AML-193 (cell line): ENCODE results near the gene SNX9.
"Not testable (repeated sequence)": the region's sequence is repeated elsewhere in the genome, so short reads cannot be mapped to it uniquely, and the experiment has no call there.

Experiments
- DNase-seq, 2 experiments: peaks; one replicate each; lab custom pipeline; 2025; lab: John Stamatoyannopoulos, UW

Gene SNX9

GRCh38 chr6:157885211-157885788 lies 62.3 kb downstream of the SNX9 start:
- no peak for DNase-seq

DNA sequence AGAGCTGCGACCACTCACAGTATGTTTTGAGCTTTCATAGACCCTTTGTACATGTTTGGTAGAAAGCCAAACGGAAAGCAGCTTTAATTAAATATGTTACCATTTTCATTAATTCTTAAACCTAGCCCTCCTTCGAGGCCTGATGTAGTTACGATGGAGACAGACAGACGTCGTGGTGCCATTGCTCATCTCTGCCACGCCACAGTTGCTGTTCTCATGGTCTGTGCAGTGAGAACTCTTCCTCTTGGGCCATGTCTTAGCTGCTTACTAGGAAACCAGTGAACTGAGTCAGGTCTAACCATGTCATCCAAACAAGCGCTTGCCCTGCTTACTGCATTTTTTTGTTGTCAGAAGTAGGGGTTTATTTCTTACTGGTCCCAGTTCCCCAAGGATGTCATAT lies 62.8 kb downstream of the SNX9 start:
- no peak for DNase-seq

- no peak for DNase-seq
These were observed 64.8 kb downstream of the SNX9 start for GRCh38 chr6:157887892-157888291.

- DNase-seq = peak; percentile 55 to 57
These were observed 68.7 kb downstream of the SNX9 start for GRCh38 chr6:157891544-157892362.

GRCh38 chr6:157892363-157892877 lies 69.4 kb downstream of the SNX9 start:
- no peak for DNase-seq

GRCh38 chr6:157893238-157893637 lies 70.2 kb downstream of the SNX9 start:
- DNase-seq = no peak

DNA sequence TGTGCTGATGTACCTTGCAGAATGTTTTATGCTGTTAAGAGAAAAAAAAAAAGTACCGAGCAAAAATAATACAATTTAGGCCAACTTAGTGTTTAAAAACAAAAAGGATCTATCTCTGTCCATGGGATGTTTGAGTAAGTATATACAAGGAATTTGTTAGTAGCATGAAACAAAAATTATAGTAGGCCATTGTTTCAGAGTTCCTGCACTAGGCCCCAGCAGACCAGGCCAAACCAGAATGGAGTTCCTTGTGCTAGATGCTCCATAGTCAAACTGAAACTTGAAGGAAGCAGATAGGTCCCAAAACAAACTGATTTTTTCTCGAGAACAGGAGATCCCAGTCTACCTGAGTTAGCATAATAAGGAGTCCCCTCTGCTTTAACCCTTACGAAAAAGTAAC lies 72.5 kb downstream of the SNX9 start:
- no peak for DNase-seq

- no peak for DNase-seq
These were observed 73.9 kb downstream of the SNX9 start for GRCh38 chr6:157896932-157897331.

GRCh38 chr6:157898169-157898568 lies 75.1 kb downstream of the SNX9 start:
- DNase-seq = no peak

- DNase-seq = no peak
These were observed 75.6 kb downstream of the SNX9 start for GRCh38 chr6:157898640-157899039.

DNA sequence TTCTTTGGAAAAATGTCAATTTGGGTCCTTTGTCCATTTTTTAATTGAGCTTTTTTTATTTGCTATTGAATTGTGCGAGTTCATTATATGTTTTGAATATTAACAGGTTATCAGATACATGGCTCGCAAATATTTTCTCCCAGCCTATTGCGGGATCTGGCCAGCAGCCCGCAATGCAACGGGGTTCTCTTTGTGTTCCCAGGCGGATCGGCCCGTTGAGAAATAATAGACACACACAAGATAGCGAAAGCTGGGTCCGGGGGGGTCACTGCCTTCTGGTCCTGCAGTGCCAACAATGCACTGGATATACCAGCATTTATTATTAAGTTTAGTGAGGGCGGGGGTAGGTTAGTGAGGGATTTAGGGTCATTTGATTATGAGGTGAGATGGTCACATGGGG lies 77.2 kb downstream of the SNX9 start:
- DNase-seq = not testable (repeated sequence)

- not testable (repeated sequence) for DNase-seq
These were observed 77.7 kb downstream of the SNX9 start for GRCh38 chr6:157900751-157901150.

- no peak for DNase-seq
These were observed 82.0 kb downstream of the SNX9 start for GRCh38 chr6:157904999-157905398.

GRCh38 chr6:157905590-157906342 lies 82.7 kb downstream of the SNX9 start:
- no peak for DNase-seq

- no peak for DNase-seq
These were observed 83.6 kb downstream of the SNX9 start for GRCh38 chr6:157906537-157907061.

DNA sequence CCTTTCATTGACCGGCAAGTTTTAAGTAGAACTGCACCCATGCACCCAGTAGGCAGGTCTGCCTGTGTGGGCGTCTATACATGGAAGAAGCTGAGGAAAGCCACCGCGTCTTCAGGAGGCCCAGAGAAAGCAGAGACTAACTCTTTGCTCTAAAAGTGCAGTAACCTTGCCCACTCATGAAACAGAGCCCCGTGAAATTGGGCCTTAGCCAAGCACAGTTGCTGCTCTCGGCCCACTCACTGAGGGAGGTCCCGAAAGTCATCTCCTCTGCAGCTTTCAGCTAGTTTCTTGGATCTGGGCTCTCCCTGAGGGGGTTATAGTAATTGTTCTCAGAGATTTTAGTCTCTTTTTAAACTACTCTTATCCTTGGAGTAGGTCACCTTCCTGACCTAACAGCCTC lies 84.6 kb downstream of the SNX9 start:
- no peak for DNase-seq

DNA sequence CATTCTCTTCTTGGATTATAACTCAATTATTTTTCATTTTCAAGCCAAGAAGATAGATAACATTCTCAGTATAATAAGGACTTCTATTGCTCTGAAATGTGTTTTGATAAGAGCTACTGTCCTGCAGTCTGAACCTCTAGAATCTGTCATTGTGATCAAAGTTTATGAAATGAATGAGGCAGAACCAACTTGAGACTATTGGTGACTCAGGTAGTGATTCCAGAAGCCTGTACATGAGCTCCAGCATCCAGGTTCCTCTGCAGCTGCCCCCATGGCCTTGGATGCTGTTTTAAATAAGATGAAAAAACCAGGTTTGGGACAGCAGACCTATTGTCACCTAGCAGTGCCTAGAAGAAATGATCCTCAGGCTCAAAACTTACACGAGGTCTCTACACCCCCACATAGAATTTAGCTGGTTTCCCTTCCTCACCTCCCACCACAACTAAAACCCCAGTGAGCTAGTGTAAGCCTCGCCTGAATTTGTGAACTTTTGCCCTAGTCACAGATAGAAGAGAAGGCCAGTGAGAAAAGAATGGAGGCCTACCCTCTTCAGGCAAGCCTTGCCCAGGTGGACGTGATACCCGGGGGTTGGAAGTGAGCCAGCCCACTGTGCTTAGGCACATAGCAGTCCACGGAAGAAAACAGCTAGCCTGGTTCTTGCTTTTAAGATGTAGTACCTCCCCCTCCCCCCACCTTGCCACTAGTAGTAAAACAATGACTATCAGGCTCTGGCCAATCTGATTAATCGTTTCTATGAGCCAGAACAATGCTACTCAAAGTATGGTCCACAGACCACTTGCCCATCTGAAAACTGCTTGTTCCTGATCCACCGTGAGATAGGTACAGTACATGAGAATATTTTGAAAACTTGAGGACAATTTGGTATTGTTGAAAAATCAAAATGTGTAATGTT lies 85.6 kb downstream of the SNX9 start:
- DNase-seq = no peak

DNA sequence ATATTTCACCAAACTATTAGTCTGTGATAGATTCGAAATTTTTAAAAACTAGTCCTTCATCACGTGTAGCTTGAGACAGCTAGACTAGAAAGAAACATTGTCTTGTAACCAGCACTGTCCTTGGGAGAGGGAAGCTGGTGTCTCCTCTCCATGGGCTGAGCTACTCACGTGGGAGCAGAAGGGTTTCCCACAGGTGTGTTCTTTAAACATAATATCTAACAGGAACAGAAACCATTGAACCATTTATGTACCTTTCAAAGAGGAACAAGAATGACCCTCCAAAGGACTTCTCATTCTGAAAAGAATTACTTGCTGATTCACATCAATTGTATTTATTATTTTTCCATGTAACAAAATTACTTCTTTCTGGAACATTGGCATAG lies 86.2 kb downstream of the SNX9 start:
- no peak for DNase-seq

GRCh38 chr6:157911278-157911677 lies 88.2 kb downstream of the SNX9 start:
- no peak for DNase-seq

DNA sequence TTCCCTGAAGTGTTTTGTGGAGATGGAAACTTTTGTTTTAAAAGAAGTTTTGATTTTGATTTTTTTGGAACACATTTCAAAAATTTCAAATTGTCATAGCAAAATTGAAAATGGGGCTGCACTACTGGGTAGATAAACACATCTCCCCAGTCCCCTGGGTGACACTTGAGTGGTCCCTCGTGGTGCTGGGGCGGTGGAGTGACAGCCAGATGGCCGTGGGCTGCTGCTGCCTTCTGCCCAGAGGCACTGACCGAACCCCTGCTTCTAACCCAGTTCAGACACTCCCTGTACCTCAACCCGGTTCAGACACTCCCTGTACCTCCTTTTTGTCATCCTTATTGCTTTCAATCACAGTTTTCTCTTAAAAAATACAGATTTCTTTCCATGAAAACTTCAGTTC lies 88.7 kb downstream of the SNX9 start:
- DNase-seq = no peak

DNA sequence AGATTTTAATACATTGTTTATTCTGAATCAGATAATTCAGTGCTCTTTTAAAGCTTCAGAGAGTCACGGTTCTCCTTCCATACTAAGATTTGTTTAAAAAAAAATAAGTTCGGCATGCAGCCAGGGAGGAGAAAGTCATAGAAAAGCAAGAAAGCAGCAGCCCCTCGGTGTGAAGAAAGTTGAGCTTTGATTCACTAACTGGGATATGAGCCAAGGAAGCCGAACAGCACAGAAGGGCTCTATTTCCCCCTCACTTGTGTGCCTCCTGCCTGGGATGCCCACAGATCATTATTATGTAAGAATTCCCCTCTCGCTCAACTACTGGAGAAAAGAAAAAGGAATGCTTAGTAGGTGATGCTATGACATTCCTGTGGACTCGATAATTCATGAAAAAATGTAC lies 89.3 kb downstream of the SNX9 start:
- DNase-seq = no peak
